HG02763 (cell line): ENCODE data around the gene CLSTN1.
"Not testable (repeated sequence)": the region's sequence is repeated elsewhere in the genome, so short reads cannot be mapped to it uniquely, and the experiment has no call there.

ENCODE experiments used
- ATAC-seq: cut with Tn5 transposase; IDR thresholded peaks from one replicate; pipeline ENCODE4 v1.9.1; 2021; ENCODE audit warnings: mild to moderate bottlenecking, moderate library complexity; ENCODE audit not compliant: unreplicated experiment

The CLSTN1 gene

DNA sequence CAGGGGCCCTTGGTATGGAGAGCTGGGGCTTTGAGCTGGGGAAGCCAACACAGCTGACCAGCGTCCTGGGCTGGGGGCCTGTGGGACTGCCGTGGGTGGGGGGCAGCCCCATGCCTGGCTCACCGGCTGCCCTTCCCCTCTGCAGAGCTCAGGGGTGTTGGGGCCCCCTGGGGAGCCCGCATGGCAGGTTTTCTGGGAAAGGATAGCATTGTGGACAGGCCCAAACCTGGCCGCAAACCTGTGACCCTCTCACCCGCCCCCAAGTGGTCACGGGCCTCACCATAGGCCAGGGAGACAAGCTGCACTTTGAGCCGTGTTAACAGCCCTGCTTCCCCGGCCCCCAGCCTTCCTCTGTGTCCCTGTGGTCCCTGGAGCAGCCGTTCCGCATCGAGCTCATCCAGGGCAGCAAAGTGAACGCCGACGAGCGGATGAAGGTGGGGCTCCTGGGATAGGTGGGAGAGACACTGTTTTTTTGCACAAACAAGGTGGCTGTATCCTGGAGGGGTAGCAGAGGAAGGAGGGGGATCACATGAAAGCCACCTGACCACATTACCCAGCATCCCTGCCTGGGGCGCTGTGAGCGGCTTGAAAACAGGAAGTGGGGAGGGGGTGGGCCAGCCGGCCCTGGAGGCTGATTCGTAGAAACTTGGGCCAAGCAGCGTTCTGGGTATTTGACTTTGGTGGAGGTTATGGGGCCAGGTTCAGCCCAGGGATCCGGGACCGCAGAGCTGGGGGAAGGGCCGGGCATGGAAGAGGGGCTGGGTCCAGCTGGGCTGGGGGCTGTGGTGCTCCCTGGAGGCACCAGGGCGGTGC, 106.4 kb downstream of the CLSTN1 start:
- ATAC-seq, result no peak

DNA sequence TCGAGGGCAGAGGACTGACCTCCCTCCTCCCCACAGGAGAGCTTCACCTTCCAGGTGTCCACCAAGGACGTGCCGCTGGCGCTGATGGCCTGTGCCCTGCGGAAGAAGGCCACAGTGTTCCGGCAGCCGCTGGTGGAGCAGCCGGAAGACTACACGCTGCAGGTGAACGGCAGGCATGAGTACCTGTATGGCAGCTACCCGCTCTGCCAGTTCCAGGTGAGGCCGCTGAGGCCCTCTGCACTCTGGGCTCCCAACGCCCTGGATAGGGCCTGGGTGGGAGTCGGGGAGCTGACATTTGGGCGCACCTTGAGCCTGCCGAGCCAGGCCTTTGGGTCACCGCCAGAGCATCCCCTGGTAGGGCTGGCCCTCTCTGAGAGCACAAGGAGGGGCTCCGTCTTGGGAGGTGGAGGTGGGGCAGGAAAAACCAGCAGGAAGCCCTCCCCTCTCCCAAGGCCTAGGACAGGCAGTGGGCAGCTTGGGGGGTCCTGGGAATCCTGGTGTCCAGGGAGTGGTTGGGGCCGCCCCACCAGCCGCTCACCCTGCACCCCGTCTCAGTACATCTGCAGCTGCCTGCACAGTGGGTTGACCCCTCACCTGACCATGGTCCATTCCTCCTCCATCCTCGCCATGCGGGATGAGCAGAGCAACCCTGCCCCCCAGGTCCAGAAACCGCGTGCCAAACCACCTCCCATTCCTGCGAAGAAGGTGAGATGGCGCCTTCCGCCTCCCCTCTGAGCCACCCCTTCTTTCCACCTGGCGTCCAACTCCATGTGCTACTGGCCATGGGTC, 107.2 kb downstream of the CLSTN1 start:
- ATAC-seq, result no peak

DNA sequence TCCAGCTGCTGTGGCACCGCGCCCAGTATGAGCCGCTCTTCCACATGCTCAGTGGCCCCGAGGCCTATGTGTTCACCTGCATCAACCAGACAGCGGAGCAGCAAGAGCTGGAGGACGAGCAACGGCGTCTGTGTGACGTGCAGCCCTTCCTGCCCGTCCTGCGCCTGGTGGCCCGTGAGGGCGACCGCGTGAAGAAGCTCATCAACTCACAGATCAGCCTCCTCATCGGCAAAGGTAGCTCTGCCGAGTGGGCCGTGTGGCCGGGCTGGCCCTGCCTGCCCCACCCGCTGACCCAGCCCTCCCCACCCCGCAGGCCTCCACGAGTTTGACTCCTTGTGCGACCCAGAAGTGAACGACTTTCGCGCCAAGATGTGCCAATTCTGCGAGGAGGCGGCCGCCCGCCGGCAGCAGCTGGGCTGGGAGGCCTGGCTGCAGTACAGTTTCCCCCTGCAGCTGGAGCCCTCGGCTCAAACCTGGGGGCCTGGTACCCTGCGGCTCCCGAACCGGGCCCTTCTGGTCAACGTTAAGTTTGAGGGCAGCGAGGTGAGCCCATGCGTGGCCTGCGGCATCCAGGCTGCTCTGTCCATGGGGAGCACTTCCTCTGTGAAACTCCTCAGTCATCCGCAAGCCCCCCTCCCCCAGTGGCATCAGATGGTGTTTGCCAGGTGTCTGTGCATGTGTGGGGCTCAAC, 108.1 kb downstream of the CLSTN1 start:
- ATAC-seq, result no peak

DNA sequence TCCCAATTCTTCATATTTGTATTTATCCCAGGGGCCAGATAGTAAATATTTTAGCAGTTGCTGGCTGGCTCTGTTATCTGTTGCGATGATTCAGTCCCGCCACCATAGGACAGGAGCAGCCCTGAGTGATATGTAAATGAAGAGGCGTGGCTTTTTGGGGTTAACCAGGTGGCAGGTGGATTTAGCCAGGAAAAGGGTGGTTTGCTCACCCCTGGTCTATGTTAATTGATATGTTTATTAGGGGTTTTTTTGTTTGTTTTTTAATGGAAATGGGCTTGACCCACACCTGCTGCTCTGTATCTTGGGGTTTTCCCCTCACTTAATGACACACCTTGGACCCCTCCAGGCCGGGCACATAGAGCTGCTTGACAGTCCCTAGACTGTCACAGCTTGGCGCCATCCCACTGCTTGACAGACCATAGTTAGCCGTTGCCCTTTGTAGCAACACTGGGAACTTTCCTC, 109.5 kb downstream of the CLSTN1 start:
- no peak for ATAC-seq

DNA sequence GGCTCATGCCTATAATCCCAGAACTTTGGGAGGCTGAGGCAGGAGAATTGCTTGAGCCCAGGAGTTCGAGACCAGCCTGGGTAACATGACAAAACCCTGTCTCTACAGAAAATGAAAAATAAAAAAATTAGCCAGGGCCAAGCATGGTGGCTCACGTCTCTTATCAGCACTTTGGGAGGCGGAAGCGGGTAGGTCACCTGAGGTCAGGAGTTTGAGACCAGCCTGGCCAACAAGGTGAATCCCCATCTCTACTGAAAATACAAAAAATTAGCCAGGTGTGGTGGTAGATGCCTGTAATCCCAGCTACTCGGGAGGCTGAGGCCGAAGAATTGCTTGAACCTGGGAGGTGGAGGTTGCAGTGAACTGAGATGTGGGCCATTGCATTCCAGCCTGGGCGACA, 111.0 kb downstream of the CLSTN1 start:
- ATAC-seq, result not testable (repeated sequence)

DNA sequence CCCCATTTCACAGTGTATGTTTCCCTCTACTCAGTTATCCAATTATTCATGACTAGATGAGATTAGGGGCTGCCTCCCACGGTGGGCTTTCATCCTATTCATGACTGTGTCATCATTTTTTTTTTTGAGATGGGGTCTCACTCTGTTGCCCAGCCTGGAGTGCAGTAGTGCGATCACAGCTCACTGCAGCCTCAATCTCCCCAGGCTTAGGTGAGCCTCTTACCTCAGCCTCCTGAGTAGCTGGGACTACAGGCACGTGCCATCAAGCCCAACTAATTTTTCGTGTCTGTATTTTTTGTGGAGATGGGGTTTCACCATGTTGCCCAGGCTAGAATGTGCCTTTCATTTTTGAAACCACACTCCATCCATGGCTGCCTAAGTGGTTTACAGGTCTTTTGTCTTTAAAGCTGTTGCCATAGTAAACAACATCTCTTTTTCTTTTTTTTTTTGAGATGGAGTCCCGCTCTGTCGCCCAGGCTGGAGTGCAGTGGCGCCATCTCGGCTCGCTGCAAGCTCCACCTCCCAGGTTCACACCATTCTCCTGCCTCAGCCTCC, 112.2 kb downstream of the CLSTN1 start:
- ATAC-seq, result no peak

DNA sequence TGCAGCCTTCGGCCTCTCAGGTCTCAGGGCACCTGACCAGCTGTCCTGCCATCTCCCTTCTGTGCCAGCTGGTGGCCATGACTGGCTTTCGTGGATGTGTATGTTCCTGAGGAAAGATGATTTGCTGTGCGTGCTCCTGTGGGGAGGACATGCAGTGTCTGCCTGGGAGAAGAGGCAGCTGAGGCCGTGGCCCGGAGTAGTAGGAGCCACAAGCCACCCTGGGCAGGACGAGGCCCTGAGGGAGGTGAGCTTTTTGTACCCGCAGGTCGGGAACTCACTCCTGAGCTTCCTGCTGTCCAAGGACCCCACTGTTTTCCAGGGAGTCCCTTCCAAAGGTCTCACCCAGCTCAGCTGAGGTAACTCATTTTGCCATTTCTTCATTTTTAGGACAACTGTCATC, 113.7 kb downstream of the CLSTN1 start:
- ATAC-seq, result no peak

DNA sequence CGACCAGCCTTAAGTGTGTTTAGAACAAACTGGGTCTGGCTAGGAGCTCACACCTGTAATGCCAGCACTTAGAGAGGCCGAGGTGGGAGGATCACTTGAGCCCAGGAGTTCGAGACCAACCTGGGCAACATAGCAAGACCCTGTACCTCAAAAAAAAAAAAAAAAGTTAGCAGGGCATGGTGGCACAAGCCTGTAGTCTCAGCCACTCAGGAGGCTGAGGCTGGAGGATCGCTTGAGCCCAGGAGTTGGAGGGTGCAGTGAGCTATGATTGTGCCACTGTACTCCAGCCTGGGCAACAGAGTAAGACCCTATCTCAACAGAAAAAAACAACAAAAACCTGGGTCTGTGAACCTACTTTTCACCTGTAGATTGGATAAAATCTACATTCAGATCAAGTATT, 117.6 kb downstream of the CLSTN1 start:
- no peak for ATAC-seq

DNA sequence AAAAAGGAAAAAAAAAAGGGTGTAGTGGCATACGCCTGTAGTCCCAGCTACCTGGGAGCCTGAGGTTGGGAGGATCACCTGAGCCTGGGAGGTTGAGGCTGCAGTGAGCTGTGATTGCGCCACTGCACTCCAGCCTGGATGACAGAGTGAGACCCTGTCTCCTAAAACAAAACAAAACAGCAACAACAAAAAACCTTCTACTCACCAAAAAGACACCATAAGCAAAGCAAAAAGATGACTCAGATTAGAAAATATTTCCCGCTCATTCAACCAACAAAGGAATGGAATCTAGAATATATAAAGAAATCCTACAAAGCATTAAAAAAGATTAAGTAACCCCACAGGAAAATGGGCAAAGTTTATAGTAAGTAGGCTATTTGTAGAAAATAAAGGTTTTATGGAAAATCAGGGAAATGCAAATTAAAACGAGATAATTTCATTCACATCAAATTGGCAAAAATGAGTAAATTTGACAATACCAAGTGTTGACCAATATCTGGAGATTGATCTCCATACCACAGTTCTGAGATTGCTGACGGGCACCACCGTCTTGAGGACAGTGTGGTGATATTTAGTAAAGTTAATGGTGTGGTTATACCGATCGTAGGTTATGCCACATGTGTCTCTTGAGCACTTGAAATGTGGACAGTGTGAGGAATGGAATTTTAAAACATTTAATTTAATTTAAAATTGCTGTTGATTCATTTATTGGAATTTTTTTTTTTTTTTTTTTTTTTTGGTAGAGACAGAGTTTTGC, 118.2 kb downstream of the CLSTN1 start:
- ATAC-seq, result no peak

DNA sequence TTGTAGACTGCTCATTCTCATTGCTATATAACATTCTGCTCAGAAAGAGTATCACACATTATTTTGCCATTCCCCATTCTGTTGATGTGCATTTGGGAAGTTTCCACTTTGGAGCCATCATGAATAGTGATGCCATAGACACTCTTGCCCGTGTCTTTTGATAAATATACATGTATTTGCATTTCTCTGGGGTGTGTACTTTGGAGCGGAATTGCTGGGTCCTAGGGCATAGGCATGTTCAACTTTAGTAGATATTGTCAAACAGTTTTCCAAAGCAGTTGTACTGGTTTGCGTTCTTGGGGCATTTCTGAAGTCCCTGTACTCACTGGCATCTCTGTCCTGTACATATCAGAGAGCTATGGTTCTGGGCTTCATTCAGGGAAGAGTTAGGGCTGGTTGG, 120.1 kb downstream of the CLSTN1 start:
- no peak for ATAC-seq

DNA sequence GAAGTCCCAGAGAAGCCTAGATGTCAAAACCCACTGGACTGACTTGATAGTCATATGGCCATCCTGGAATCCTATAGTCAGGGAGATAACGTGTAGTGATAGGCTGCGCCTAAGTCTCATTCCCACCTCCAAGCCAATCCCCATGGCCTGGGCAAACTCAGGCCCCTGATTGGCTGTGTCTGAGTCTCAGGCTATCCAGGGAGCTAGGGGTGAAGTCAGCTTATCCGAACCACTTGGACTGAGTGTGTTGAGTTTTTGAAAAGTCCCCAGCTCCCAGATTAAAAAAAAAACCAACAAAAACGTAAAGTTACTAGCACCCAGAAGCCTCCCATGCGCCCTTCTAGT, 120.6 kb downstream of the CLSTN1 start:
- no peak for ATAC-seq

DNA sequence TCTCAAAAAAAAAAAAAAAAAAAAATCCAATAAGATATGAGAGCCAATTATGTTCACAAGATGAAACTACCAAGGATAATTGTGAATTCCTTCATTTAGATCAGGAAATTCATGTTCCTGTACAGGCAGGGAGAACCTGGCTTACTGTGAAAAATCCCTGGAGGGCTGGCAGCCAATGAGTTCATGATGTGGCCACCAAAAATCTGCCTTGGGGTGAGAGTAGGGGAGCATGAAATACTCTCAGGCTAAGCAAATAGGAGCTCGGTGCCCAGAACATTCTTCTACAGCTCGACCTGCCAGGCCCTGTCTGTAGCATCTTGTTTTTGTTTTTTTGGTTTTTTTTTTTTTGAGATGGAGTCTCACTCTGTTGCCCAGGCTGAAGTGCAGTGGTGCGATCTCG, 122.1 kb downstream of the CLSTN1 start:
- no peak for ATAC-seq

DNA sequence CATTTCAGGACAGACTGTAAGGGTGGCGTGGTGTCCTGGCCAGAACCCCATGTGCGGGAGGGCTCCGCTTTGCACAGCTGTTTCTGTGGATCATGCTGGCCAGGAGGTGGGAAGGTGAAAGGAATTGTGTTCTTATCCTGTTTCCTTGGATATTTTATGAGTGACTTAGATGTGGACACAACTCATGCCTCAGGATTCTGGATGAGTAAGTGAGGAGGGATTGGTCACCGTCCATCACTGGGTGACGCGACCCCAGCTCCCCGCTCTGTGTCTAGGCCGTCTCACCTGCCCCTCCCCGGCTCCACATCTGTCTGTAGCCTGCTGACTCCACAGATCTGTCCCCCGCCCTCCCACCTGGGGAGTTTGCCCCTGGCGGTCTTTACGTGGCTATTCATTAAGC, 123.4 kb downstream of the CLSTN1 start:
- ATAC-seq, result no peak

DNA sequence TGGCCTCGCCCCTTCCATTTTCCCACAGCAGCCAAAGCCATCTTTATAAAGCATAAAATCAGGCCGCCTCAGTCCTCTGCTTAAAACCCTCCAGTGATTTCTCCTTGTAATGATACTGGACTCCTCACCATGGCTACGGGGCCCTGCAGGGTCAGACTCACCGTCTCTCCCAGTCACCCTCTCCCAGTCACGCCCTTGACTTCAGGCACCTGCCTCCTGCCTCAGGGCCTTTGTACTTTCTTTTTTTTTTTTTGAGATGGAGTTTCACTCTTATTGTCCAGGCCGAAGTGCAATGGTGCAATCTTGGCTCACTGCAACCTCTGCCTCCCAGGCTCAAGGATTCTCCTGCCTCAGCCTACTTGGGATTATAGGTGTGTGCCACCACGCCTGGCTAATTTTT, 124.4 kb downstream of the CLSTN1 start:
- ATAC-seq, result no peak

DNA sequence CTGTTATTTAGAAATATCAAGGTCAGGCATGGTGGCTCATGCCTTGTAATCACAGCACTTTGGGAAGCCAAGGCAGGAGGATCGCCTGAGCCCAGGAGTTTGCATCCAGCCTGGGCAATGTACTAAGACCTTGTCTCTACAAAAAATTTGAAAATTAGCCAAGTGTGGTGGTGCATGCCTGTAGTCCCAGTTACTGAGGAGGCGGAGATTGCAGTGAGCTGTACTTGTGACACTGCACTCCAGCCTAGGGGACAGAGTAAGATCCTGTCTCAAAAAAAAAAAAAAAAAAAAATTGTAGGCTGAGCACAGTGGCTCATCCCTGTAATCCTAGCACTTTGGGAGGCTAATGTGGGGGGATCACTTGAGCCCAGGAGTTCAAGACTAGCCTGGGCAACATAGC, 127.0 kb downstream of the CLSTN1 start:
- ATAC-seq, result no peak

DNA sequence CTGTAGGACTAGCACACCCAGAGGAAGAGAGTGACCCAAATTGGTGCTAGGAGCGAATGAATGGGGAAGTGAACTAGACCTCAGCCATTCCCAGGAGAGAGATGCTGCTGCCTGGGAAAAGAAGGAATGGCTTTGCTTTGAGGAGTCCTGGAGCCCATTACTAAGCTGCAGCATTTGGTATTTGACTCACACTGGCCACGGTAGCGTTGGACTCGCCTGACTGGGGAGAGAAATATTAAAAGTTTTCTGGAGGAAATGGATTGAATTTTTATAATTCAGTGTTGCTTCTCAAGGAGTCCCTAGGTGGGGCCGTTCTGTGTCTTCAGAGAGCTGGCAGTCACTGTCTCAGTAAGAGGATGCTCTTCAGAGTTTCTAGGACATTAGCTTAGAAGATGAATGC, 132.1 kb downstream of the CLSTN1 start:
- no peak for ATAC-seq

DNA sequence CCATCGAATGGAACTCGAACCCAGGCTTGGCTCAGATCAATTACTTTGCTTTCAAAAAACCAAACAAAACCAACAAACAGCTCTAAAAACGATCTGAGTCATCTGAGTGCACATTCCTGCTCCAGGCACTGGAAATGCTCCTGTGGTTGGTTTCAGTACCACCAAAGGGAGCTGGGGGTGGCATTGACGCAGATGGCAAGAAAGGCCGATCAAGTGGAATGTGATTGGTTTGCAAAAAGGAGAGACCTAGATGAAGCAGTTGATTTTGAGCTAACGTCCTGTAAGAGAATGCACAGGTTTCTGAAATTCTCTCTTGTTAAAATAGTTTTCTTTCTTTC, 132.7 kb downstream of the CLSTN1 start:
- ATAC-seq, result no peak

DNA sequence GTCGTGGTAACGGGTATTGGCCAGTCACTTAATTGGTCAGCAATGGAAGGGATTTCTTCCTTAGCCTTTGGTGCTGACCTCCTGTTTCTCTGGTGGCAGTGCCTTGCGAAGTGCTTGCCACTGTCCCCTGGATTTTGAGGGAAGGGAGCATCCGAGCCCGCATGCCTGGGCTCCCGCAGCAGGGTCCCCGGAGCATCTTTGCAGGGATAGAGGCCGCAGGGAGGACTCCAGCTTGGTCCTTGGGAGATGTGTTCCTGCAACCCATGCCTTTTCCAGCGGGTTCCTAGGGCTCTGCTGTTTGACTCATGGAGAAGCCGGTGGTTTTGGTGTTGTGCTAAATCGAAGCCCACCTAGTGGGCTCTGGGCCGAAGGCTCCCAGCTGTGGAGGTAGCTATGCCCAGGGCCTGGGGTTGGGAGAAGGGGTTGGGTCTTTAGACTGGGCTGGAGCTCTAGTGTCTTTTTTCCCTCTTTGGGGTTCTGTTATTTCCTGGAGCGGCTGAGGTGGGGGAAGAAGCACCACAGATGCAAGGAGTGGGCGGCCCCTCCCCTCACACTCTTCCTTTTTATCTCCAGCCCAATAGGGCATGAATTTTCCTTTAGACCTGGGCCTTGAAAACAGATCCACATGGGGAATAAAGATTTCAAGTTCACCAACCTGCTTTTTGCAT, 133.2 kb downstream of the CLSTN1 start:
- no peak for ATAC-seq

DNA sequence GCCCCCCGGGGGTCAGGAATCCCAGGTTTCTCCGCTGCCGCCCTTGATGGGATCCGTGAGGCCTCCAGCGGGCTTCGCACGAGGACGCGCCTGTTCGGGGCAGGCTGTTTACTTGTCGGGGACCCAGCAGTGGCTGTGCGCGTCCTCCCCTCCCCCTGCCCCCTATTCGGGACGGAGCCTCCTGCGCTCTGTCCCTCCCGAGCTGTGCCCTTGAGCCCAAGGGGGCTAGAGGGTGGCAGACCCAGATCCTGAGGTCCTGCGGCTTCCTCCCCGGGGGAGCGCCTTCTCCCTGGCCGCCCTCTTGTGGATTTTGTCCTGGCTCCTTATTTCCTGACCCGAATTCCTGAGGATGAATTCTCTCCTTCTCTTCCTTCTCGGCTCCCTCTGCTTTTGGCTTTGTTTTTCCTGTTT, 133.8 kb downstream of the CLSTN1 start:
- ATAC-seq, result no peak

DNA sequence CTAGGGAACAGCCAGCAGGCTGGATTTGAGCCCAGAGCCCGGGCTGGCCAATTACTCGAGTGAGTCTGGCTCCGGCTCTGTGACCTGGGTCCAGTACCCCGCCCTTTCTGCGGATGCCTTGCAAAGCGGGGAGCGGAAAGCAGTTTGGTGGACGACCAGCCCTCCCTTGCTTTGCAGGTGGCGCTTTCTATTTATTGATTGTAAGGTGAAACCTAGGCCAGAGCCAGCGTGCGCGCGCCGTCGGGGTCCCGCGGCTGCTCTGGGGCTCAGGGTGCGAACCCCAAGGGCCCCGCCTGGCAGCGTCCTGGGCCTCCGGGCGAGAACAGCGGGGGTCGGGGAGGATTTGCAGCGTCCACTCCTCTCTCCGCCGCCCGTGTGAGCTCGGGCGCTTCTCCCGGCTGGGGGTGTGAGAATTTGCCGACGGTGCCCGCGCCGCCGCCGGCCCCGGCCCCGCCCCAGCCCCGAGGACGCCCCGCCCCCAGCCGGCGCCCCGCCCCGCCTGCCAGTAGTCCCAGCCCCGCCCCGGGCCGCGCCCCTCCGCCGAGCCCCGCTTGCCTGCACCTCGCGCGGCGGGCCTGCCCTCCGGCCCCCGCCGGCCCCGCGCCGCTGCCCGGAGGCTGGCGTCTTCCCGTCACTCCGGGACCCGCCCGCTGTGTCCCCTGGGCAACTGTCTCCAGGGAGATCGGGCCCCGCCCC, 134.6 kb downstream of the CLSTN1 start:
- ATAC-seq, result peak; percentile 57
